Measurements from ENCODE around the gene PROSER3. TPM values are rescaled to one million over a fixed set of nuclear protein-coding genes. Genes with fewer than 3 reads are reported as not detected.

Gene PROSER3
- total RNA-seq, 4 donors from 2014 or later = 3.7 to 9.7 (median 8.6) TPM

DNA sequence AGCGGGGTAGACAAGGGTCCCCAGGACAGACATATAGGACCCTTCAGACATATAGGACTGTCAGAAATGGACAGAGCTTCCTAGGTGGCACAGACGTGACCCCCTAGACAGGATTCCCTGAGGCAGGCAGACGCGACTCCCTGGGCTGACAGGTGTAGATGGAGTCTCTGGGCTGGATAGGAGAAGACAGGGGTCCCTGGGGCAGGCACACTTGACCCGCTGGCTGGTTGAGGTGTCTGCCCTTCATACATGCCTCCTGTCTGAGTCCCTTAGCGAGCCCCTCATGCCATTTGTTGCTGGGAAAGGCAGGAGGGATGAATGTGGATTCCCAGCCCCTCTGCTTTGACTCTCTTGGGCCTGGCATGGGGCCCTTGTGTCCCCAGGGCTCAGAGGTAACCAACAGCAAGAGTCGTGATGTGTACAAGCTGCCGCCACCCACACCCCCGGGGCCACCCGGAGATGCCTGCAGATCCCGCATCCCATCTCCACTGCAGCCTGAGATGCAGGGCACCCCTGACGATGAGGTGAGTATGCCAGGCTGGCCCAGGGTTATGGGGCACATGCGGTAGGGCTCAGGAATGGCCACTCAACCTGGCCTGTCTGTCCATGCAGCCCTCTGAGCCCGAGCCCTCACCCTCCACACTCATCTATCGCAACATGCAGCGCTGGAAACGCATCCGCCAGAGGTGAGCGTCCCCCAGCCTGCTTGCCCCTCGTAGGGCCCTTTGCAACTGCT, 4.2 kb upstream of the PROSER3 start:
- Histone ChIP-seq H3K27me3 (no peaks in the 10 kb centered on the region), H3K4me1 (peaks cover 37 to 57% (median 43%) of the 10 kb centered on the region in 3 donors), H3K9me3 (no peaks in the 10 kb centered on the region), H3K4me3 (no peak overlapping the region), H3K36me3 (peaks cover 8 to 36% (median 21%) of the 10 kb centered on the region in 3 donors), H3K27ac (peak overlapping the region in 3 of 4 donors; percentile 93 to 98 (median 98))
- TF ChIP-seq, protein P1, sequence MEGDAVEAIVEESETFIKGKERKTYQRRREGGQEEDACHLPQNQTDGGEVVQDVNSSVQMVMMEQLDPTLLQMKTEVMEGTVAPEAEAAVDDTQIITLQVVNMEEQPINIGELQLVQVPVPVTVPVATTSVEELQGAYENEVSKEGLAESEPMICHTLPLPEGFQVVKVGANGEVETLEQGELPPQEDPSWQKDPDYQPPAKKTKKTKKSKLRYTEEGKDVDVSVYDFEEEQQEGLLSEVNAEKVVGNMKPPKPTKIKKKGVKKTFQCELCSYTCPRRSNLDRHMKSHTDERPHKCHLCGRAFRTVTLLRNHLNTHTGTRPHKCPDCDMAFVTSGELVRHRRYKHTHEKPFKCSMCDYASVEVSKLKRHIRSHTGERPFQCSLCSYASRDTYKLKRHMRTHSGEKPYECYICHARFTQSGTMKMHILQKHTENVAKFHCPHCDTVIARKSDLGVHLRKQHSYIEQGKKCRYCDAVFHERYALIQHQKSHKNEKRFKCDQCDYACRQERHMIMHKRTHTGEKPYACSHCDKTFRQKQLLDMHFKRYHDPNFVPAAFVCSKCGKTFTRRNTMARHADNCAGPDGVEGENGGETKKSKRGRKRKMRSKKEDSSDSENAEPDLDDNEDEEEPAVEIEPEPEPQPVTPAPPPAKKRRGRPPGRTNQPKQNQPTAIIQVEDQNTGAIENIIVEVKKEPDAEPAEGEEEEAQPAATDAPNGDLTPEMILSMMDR (IDR thresholded peaks at IDR 0.05) = no peak
- TF ChIP-seq POLR2A (IDR thresholded peaks at IDR 0.05) = no peak
- DNase-seq = no peak
- intact Hi-C loops (cut with DNase I) = no loop called here
- 95 to 100% methylated on average over 6 to 10 of the region's 20 CpGs for WGBS, 2 donors

DNA sequence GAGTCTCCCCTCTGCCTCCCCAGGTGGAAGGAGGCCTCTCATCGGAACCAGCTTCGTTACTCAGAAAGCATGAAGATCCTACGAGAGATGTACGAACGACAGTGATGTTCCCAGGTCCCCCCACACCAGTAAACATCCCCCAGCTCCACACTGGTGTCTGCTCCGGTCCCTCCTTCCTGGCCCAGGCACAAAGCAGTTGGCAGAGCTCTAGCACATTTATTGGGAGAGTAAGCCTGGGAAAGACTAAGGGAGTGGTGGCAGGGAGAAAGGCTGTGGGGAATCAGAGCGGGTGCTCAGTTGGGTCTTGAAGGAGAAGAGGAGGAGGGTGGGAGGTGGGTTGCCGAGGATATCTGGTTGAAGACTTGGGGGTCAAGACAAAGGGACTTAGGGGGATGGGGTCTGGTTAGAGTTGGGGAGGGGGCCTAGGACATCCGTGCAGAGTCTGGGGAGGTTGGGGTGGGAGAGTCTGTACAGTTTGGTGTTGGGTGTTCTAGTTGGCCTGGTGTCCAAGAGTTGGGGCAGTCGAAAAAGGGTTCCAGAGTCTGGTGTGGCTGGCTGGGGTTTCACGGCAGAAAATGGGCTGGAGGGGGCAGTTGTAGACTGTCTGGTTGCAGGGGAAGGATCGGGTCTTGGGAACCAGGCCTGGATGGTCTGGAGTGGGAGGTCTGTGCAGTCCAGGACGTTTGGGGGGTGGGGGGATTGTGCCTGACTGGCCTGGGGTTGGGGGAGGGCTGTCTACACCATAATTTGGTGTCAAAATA, 3.4 kb upstream of the PROSER3 start:
- no peaks in the 10 kb centered on the region for H3K9me3 ChIP-seq
- no peak for TF ChIP-seq POLR2A (IDR thresholded peaks at IDR 0.05)
- TF ChIP-seq, protein P1 (IDR thresholded peaks at IDR 0.05) = no peak
- H3K36me3 ChIP-seq = peaks cover 8 to 36% (median 21%) of the 10 kb centered on the region in 3 donors
- H3K27ac ChIP-seq = peak overlapping the region; percentile 93 to 98 (median 96)
- 76 to 91% methylated on average over 10 to 13 of the region's 13 CpGs for WGBS, 2 donors
- intact Hi-C loops (cut with DNase I) = no loop called here
- peak overlapping the region in 2 of 4 donors; percentile 69 to 88 for H3K4me3 ChIP-seq
- H3K27me3 ChIP-seq = no peaks in the 10 kb centered on the region
- peaks cover 37 to 57% (median 40%) of the 10 kb centered on the region in 3 donors for H3K4me1 ChIP-seq
- no peak for DNase-seq

DNA sequence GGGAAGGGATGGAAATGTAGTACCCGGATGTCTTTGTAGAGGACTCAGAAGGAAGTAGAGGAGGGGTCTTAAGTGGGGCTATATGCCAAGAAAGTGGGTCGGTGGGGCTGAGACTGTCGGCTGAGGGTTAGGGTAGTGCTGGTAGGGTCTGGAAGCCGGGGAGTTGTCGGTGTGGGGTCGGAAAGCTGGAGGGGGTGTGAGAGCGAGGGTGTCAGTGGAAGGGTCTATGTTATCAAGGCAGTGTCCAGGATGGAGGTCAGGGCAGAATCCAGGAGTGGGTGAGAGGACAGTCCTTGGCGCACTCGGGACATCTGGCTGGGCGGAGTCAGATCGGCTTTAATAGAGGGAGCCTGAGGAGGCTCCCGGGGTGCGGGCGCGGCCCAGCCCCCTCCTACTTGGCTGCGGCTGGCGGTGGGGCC, 2.8 kb upstream of the PROSER3 start:
- Histone ChIP-seq H3K9me3 (no peaks in the 10 kb centered on the region), H3K4me3 (peak overlapping the region; percentile 27 to 94 (median 78)), H3K4me1 (peaks cover 34 to 55% (median 37%) of the 10 kb centered on the region in 3 donors), H3K27me3 (no peaks in the 10 kb centered on the region), H3K27ac (peak overlapping the region; percentile 93 to 98 (median 96)), H3K36me3 (peaks cover 8 to 37% (median 21%) of the 10 kb centered on the region in 3 donors)
- DNase-seq = no peak
- WGBS, 2 donors = 32 to 61% methylated on average over 12 to 17 of the region's 17 CpGs
- TF ChIP-seq, protein P1 (IDR thresholded peaks at IDR 0.05) = no peak
- TF ChIP-seq POLR2A (IDR thresholded peaks at IDR 0.05) = no peak
- intact Hi-C loops (cut with DNase I) = no loop called here

DNA sequence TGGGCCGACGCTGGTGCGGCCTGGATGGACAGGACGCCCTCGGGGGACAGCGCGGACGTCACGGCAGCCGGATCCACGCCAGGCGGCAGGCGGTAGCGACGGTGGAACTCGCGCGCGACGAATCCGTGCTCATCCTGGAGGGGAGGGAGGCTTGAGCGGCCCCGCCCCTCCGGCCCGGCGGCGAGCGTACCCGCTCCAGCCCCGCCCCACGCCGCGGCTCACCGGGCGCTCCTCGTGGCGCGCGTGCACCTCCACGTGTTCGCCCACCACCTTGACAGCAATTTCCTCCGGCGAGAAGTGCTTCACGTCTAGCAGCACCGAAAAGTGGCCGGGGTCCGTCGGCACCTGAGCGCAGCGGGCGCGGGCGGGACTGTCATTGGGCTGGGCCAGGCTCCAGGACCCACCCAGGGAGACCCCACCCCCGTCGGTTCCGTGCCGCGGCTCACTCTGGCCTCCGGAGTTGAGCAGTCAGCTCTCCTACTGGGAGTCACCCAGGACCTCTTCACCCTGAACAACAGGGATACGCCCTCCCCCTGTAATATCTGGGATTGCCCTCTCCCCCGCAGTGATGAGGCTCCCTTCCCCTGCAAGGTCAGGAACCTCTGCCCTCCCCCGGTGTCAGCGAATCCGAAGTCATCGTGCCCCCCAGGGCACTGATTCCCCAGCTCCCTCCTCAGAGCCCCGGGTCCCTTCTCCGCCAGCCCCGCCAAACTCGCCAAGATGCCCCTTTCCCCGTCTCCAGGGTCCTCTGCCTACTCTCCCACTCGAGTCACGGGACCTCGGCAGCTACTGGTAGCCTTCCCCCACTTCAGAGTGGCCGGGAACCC, 2.2 kb upstream of the PROSER3 start:
- Histone ChIP-seq H3K9me3 (no peaks in the 10 kb centered on the region), H3K27me3 (no peaks in the 10 kb centered on the region), H3K4me1 (peaks cover 32 to 53% (median 37%) of the 10 kb centered on the region in 3 donors), H3K4me3 (peak overlapping the region; percentile 27 to 94 (median 78)), H3K36me3 (peaks cover 8 to 43% (median 21%) of the 10 kb centered on the region in 3 donors), H3K27ac (peak overlapping the region; percentile 93 to 98 (median 96))
- intact Hi-C loops (cut with DNase I) = no loop called here
- DNase-seq = no peak
- TF ChIP-seq, protein P1 (IDR thresholded peaks at IDR 0.05) = no peak
- TF ChIP-seq POLR2A (IDR thresholded peaks at IDR 0.05) = no peak
- WGBS, 2 donors = 20 to 50% methylated on average over 14 to 33 of the region's 74 CpGs
